NB4 (cell line): Measurements from ENCODE around the gene SERPINA6.
"Not testable (repeated sequence)": the region's sequence is repeated elsewhere in the genome, so short reads cannot be mapped to it uniquely, and the experiment has no call there.

ENCODE experiments used
- DNase-seq: peaks from one replicate; pipeline ENCODE4 v3.0.0; 2010; ENCODE audit warnings: low read depth
- H3K4me3 ChIP-seq: one replicate; pipeline ENCODE4 v1.5.1; 2011; ENCODE audit warnings: mild to moderate bottlenecking, low read depth, low read length, moderate library complexity
- MYC ChIP-seq: IDR thresholded peaks from 2 replicates; pipeline ENCODE4 v1.6.1; 2011; ENCODE audit warnings: low read depth, low read length
- POLR2A ChIP-seq: IDR thresholded peaks from 2 replicates; pipeline ENCODE4 v1.6.1; 2011; ENCODE audit warnings: mild to moderate bottlenecking; ENCODE audit not compliant: insufficient read length; ENCODE audit errors: extremely low read depth
- TF ChIP-seq, protein P1 (sequence below): IDR thresholded peaks from 2 replicates; pipeline ENCODE4 v1.6.1; 2011; ENCODE audit warnings: low read depth, low read length
- TF ChIP-seq, protein P2 (sequence below): IDR thresholded peaks from one replicate; pipeline ENCODE4 v1.5.1; 2012; ENCODE audit warnings: low read depth, low read length

SERPINA6 gene

DNA sequence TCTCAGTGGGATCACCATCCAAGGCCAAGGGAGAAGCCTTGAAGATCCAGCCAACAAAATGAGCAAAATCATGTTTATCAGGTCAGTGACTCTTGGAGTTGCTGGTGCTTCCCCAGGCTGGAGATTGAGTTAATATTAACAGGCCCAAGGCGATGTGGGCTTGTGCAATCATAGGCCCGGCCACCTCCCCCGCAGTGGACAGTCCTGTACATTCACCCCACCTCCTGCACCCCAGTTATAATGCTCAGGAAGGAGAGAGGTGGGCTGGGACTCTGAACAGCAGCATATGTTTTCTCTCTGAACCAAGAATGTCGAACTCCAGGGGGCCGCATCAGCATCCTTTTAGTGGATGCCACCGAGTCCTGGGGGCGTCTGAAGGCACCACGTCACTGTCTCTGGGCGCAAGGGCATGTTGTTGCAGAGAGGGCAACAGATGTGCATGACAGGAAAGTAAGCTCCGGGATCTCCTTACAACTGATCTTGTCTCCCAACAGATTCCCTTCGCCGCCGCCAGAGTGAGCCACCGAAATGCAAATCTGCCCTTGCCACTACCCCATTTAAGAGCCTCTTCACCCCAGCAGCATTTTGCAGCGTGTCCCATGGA lies 32.2 kb upstream of the SERPINA6 start:
- TF ChIP-seq MYC: no peak
- no peak for TF ChIP-seq POLR2A
- TF ChIP-seq, protein P1, sequence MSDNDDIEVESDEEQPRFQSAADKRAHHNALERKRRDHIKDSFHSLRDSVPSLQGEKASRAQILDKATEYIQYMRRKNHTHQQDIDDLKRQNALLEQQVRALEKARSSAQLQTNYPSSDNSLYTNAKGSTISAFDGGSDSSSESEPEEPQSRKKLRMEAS: no peak
- TF ChIP-seq, protein P2, sequence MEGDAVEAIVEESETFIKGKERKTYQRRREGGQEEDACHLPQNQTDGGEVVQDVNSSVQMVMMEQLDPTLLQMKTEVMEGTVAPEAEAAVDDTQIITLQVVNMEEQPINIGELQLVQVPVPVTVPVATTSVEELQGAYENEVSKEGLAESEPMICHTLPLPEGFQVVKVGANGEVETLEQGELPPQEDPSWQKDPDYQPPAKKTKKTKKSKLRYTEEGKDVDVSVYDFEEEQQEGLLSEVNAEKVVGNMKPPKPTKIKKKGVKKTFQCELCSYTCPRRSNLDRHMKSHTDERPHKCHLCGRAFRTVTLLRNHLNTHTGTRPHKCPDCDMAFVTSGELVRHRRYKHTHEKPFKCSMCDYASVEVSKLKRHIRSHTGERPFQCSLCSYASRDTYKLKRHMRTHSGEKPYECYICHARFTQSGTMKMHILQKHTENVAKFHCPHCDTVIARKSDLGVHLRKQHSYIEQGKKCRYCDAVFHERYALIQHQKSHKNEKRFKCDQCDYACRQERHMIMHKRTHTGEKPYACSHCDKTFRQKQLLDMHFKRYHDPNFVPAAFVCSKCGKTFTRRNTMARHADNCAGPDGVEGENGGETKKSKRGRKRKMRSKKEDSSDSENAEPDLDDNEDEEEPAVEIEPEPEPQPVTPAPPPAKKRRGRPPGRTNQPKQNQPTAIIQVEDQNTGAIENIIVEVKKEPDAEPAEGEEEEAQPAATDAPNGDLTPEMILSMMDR: no peak
- no peak for DNase-seq

DNA sequence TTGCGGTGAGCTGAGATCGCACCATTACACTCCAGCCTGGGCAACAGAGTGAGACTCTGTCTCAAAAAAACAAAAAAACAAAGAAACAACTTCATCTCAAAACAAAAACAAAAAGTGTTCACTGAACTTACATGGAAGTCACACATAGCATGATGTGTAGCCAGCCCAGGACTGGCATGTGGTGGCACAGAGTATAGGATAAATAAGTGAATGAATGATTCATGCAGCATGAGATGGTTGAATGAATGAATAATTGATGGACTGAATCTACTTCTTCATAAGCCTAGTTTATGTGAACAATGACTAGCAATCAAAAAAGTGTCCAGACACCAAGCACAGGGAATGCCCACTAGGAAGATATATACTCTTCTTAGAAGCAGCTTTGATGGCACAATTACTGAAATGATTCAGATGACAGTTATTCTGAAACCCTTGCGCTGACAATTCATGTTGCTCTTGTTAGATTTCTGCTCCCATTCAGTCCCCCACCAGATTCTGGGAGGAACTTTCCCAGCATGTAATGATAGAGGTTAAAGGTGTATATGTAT lies 31.6 kb upstream of the SERPINA6 start:
- TF ChIP-seq MYC (no peak), POLR2A (no peak)
- TF ChIP-seq, protein P1: no peak
- TF ChIP-seq, protein P2: no peak
- H3K4me3 ChIP-seq: no peak overlapping the region

More for the DNA sequence above, 32.2 kb upstream of the SERPINA6 start:
- H3K4me3 ChIP-seq: no peak overlapping the region

DNA sequence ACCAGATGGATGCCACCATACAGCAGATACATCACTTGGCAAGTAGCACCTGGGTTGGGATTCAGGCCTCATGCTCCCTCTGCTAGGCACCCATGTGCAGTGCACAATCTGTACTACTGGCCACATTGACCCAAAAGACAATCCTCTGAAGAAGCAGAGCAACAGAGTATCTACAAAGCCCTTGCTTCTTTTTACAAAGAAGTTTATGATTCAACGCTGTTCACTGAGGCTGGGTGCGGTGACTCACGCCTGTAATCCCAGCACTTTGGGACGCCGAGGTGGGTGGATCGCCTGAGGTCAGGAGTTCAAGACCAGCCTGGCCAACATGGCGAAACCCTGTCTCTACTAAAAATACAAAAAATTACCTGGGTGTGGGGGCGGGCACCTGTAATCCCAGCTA lies 31.1 kb upstream of the SERPINA6 start:
- H3K4me3 ChIP-seq, DNase-seq: not testable (repeated sequence)

More for the DNA sequence above, 31.6 kb upstream of the SERPINA6 start:
- DNase-seq: no peak

DNA sequence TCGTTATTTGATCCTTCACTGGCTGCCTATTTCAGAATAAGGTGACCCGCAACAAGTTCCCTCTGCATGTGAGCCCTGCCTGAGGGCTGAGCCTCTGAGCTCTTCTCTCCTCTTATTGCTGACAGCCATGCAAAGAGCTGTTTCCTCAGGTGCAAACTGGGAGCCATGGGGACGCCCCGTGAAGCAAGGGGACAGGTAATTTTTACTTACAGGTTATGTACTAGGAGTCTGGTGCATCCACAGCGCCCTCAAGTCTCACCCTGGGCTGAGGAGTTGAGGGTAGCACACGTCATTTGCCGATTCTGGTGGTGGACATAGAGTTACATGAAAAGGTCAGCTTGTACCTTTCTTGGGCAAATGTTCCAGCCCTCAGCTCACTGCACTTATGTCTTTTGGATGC lies 26.1 kb upstream of the SERPINA6 start:
- TF ChIP-seq, protein P2: no peak
- TF ChIP-seq, protein P1: no peak
- TF ChIP-seq MYC (no peak), POLR2A (no peak)
- DNase-seq: no peak

DNA sequence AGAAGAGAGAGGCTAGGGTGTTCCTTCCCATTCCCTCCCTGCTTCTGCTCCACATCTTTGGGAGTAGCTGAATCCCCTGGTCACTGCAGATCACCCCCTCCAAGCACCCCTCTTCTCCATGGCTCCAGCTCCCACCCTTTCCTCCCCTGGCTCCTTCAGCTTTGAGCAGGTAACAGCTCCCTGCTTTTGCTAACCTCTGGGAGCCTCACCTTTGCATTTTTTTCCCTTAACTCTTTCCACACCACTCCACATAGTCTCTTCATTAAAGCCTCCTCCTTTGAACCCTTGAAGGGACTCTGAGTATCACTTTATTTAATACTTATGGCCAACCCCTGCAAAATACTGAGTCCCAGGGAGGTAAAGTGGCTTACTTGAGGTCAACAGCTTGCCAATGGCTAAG lies 25.7 kb upstream of the SERPINA6 start:
- DNase-seq: no peak
- no peak overlapping the region for H3K4me3 ChIP-seq
- TF ChIP-seq, protein P1: no peak
- TF ChIP-seq MYC (no peak), POLR2A (no peak)
- TF ChIP-seq, protein P2: no peak

More for the DNA sequence above, 26.1 kb upstream of the SERPINA6 start:
- H3K4me3 ChIP-seq: no peak overlapping the region

DNA sequence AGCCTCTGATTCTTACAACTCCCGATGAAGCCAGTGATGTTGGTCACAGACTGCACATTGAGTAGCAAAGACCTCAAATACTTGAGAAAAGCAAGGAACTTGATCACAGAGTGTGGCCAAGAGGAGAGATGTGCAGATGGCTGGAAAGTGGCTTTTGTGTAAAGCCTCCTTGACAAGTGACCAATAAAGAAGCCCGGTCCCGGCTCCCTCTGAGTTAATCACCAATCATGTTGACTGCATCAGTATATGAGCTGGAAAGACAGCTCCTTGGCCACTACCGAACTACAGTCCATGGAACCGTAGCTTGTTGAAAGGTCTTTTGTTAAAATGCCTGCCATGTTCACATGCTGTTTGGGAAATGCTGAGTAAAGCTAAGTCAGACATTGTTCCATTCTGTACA lies 23.7 kb upstream of the SERPINA6 start:
- TF ChIP-seq MYC (no peak), POLR2A (no peak)
- TF ChIP-seq, protein P1: no peak
- TF ChIP-seq, protein P2: no peak
- H3K4me3 ChIP-seq: no peak overlapping the region
- DNase-seq: no peak

DNA sequence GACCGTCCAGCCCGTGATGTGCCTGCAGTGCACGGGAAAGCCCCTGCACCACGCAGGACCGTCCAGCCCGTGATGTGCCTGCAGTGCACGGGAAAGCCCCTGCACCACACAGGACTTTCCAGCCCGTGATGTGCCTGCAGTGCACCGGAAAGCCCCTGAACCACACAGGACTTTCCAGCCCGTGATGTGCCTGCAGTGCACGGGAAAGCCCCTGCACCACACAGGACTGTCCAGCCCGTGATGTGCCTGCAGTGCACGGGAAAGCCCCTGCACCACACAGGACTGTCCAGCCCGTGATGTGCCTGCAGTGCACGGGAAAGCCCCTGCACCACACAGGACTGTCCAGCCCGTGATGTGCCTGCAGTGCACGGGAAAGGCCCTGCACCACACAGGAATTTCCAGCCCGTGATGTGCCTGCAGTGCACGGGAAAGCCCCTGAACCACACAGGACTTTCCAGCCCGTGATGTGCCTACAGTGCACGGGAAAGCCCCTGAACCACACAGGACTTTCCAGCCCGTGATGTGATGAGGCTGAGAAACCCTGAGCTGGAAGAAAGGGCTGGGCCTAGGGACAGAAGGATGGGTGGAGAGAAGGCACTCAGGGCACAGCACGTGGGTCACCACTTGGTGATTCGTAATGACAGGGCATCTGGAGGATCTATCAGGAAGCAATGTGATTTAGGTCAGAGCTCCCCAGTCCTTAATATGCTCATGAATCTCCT lies 23.1 kb upstream of the SERPINA6 start:
- not testable (repeated sequence) for DNase-seq, H3K4me3 ChIP-seq
